A549 (cell line): Measurements from ENCODE around the gene ITIH4. TPM values are rescaled to one million over a fixed set of nuclear protein-coding genes. Genes with fewer than 3 reads are reported as not detected.

Experiments
- ATAC-seq, 2 experiments: fragments of 200-7000 bp in 1 of 2; fragments of >200 bp in 1 of 2; cut with Nextera tagmentation in 1 of 2; cut with Tn5 transposase in 1 of 2; 3 replicates each; pipeline versions ENCODE4 v1.8.0 to v1.9.1; 2018 to 2020; ENCODE audit warnings: mild to moderate bottlenecking in 1 of 2, moderate library complexity in 1 of 2
- CTCF ChIA-PET: fragments of 300-600 bp; sonication (Branson Sonifier 250); formaldehyde crosslinking; extraction: SDS; loops from one replicate; lab custom pipeline; 2021; ENCODE audit warnings: antibody characterized with exemption, inconsistent platforms; lab: Yijun Ruan, JAX
- POLR2A ChIA-PET: fragments of 350-600 bp; formaldehyde crosslinking; extraction: SDS; loops from one replicate; lab custom pipeline; 2021; ENCODE audit warnings: antibody characterized with exemption, inconsistent platforms; lab: Yijun Ruan, JAX
- DNase-seq, 2 experiments: peaks; one replicate each; pipeline versions ENCODE4 v3.0.0 to v3.0.0-alpha.2; 2011 to 2016; ENCODE audit warnings: low read depth in 1 of 2, low spot score in 1 of 2
- FAIRE-seq: peaks from 2 replicates; lab custom pipeline; 2011; peaks lifted over from hg19 to GRCh38; lab: Jason Lieb, UNC
- H3K27ac ChIP-seq, 2 experiments: fragments of >200 bp; sonication (Bioruptor Twin); formaldehyde crosslinking; 3 replicates each; pipeline ENCODE4 v1.5.1; 2016 to 2017
- H3K4me1 ChIP-seq: fragments of >200 bp; sonication (Bioruptor Twin); formaldehyde crosslinking; 3 replicates; pipeline ENCODE4 v1.6.1; 2016
- H3K4me2 ChIP-seq: fragments of >200 bp; sonication (Bioruptor Twin); formaldehyde crosslinking; 3 replicates; pipeline ENCODE4 v1.6.1; 2016
- H3K4me3 ChIP-seq: fragments of >200 bp; sonication (Bioruptor Twin); formaldehyde crosslinking; 3 replicates; pipeline ENCODE4 v1.5.1; 2016
- H3K9me3 ChIP-seq: fragments of >200 bp; sonication (Bioruptor Twin); formaldehyde crosslinking; 3 replicates; pipeline ENCODE4 v1.6.1; 2016
- CBX2 ChIP-seq: fragments of 200-600 bp; sonication (generic); IDR thresholded peaks from 2 replicates; pipeline ENCODE4 v1.6.1; 2016; ENCODE audit warnings: low read depth, mild to moderate bottlenecking, borderline replicate concordance
- CHD4 ChIP-seq: fragments of 200-600 bp; sonication (generic); IDR thresholded peaks from 2 replicates; pipeline ENCODE4 v1.6.1; 2016; ENCODE audit warnings: antibody characterized with exemption, mild to moderate bottlenecking, borderline replicate concordance
- CTCF ChIP-seq: fragments of >200 bp; sonication (Bioruptor Twin); formaldehyde crosslinking; IDR thresholded peaks from 3 replicates; pipeline ENCODE4 v1.5.1; 2016
- ESRRA ChIP-seq: fragments of 150-350 bp; IDR thresholded peaks from 2 replicates; pipeline ENCODE4 v1.6.1; 2014; ENCODE audit warnings: mild to moderate bottlenecking, low read length, borderline replicate concordance
- HES2 ChIP-seq: fragments of >200 bp; sonication (Bioruptor Twin); formaldehyde crosslinking; IDR thresholded peaks from 2 replicates; pipeline ENCODE4 v1.6.1; 2016
- HEYL ChIP-seq: fragments of 250-450 bp; sonication (Bioruptor Pico); IDR thresholded peaks from 2 replicates; pipeline ENCODE4 v1.8.0; 2021; ENCODE audit warnings: mild to moderate bottlenecking, moderate library complexity
- JUN ChIP-seq, 2 experiments: fragments of >200 bp; sonication (Bioruptor Twin); formaldehyde crosslinking; IDR thresholded peaks; 2 replicates in 1 of 2; 3 replicates in 1 of 2; pipeline ENCODE4 v1.6.1; 2016 to 2017
- MAX ChIP-seq: IDR thresholded peaks from 2 replicates; pipeline ENCODE4 v1.6.1; 2012
- MYC ChIP-seq: IDR thresholded peaks from 2 replicates; pipeline ENCODE4 v1.6.1; 2012; ENCODE audit warnings: mild to moderate bottlenecking, inconsistent platforms, low read length, improper control_type of control experiment, borderline replicate concordance
- NPAS2 ChIP-seq: fragments of 250-450 bp; sonication (Bioruptor Pico); IDR thresholded peaks from 2 replicates; pipeline ENCODE4 v1.8.0; 2022; ENCODE audit warnings: mild to moderate bottlenecking, moderate library complexity, borderline replicate concordance
- PHF8 ChIP-seq: fragments of 200-600 bp; sonication (generic); IDR thresholded peaks from 2 replicates; pipeline ENCODE4 v1.6.1; 2016; ENCODE audit warnings: low read depth, mild to moderate bottlenecking, antibody characterized with exemption, moderate library complexity, borderline replicate concordance
- POLR2A ChIP-seq: IDR thresholded peaks from 2 replicates; pipeline ENCODE4 v1.6.1; 2012; ENCODE audit warnings: mild to moderate bottlenecking, low read length
- RARB ChIP-seq: fragments of 250-450 bp; sonication (Bioruptor Pico); IDR thresholded peaks from 2 replicates; pipeline ENCODE4 v1.8.0; 2021; ENCODE audit warnings: mild to moderate bottlenecking, moderate library complexity
- RCOR1 ChIP-seq: fragments of 150-350 bp; IDR thresholded peaks from 2 replicates; pipeline ENCODE4 v1.6.1; 2014; ENCODE audit warnings: antibody characterized with exemption, low read length, low read depth
- RNF2 ChIP-seq: fragments of 200-600 bp; sonication (generic); IDR thresholded peaks from 2 replicates; pipeline ENCODE4 v1.6.1; 2016; ENCODE audit warnings: low read depth, mild to moderate bottlenecking, antibody characterized with exemption, moderate library complexity, borderline replicate concordance
- TFCP2L1 ChIP-seq: fragments of 250-450 bp; sonication (Bioruptor Pico); IDR thresholded peaks from 2 replicates; pipeline ENCODE4 v1.5.0; 2021; ENCODE audit warnings: mild to moderate bottlenecking
- ZNF302 ChIP-seq: fragments of 250-450 bp; sonication (Bioruptor Pico); IDR thresholded peaks from 2 replicates; pipeline ENCODE4 v1.9.0; 2021; ENCODE audit warnings: inconsistent platforms, mild to moderate bottlenecking, moderate library complexity
- WGBS: methylation state at CpG from one replicate; pipeline ENCODE4 v1.1.6; 2017; ENCODE audit errors: missing lambda C conversion rate; 5-methylcytosine and 5-hydroxymethylcytosine counted together
- polyA plus RNA-seq, 4 experiments: library from polyadenylated mRNA; depleted of rRNA in 3 of 4; stranded (reverse); fragments of >200 nt; fragmentation: RNase III in 1 of 4; extraction: RNeasy Plus Mini Kit Qiagen cat#74134 plus additional on column Dnase treatment in 1 of 4; gene quantifications; 2 replicates in 3 of 4; 3 replicates in 1 of 4; pipeline ENCODE4 v1.2.3, GENCODE V29; 2011 to 2017
- TF ChIP-seq, protein P1 (sequence below): fragments of 150-350 bp; IDR thresholded peaks from 2 replicates; pipeline ENCODE4 v1.6.1; 2014; ENCODE audit warnings: low read depth, mild to moderate bottlenecking, low read length
- TF ChIP-seq, protein P2 (sequence below): IDR thresholded peaks from 2 replicates; pipeline ENCODE4 v1.6.1; 2012; ENCODE audit warnings: low read depth, borderline replicate concordance
- TF ChIP-seq, protein P3 (sequence below): fragments of 450-650 bp; IDR thresholded peaks from 2 replicates; pipeline ENCODE4 v1.6.1; 2014; ENCODE audit warnings: antibody characterized with exemption
- TF ChIP-seq, protein P4 (sequence below): IDR thresholded peaks from 2 replicates; pipeline ENCODE4 v1.6.1; 2012
- TF ChIP-seq, protein P5 (sequence below): fragments of 250-450 bp; sonication (Bioruptor Pico); IDR thresholded peaks from 2 replicates; pipeline ENCODE4 v1.5.0; 2020; ENCODE audit warnings: low read depth, mild to moderate bottlenecking, moderate library complexity

The ITIH4 gene
- polyA plus RNA-seq, 2 of the 4 experiments (the other 2 are of a cell fraction), result 0.88 to 0.89 TPM

DNA sequence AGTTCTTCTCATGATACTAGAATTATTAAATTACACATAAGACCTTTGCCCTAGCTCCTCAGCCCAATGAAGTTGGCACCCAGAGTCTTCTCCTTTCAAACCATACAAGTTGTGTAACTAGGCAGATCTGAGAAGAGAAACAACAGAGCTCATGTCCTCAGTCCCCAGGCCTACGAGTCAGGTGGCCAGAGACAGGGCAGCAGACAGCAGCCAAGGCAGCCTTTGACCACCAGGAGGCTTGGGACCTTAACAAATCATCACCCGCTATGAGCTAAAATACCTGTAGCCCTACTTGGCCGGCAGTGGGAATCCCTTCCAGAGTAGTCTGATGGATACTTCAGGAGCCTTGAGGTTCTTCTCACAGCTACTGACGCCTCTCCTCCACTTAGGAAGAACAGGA is 48.6 kb upstream of the ITIH4 start (continued):
- no peak for TF ChIP-seq HES2

DNA sequence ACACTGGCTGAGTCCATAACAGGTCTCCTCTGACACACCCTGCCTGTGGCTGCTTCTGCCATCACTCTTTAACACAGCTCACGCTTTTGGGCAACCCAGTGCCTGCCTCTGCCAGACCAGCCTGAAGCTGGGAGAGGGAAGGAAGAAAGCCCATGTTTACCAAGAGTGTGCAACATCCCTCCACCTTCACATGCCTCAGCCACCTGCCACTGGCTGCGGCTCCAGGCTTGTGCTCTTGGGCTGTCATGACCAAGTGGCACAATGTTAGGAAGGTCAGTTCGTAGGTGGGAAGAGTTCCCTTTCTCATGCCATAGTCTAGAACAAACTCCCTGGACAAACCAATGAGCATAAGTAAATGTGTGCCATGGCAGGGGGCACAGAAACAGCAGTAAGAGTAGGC is 46.6 kb upstream of the ITIH4 start:
- no peak for DNase-seq
- FAIRE-seq, result no peak
- Histone ChIP-seq H3K4me1 (peaks cover 9% of the 10 kb centered on the region), H3K9me3 (no peaks in the 10 kb centered on the region), H3K27ac (no peak overlapping the region), H3K4me2 (no peak overlapping the region), H3K4me3 (no peak overlapping the region)
- ChIA-PET POLR2A (no interaction called here), CTCF (interaction anchor here (0.9 kb wide), 1 partner anchor 26 kb away, joined by 3 read pairs; no protein-coding TSS in a partner anchor)
- no peak for ATAC-seq
- WGBS, result 90% methylated on average over 3 of the region's 3 CpGs
- TF ChIP-seq TFCP2L1 (CRISPR knock-in tag) (no peak), ESRRA (no peak), JUN (IDR thresholded peaks at IDR 0.05) (no peak), CHD4 (no peak), RCOR1 (no peak), RNF2 (no peak), POLR2A (no peak), NPAS2 (no peak), MYC (no peak), ZNF302 (CRISPR knock-in tag) (no peak), MAX (no peak)
- TF ChIP-seq, protein P1, sequence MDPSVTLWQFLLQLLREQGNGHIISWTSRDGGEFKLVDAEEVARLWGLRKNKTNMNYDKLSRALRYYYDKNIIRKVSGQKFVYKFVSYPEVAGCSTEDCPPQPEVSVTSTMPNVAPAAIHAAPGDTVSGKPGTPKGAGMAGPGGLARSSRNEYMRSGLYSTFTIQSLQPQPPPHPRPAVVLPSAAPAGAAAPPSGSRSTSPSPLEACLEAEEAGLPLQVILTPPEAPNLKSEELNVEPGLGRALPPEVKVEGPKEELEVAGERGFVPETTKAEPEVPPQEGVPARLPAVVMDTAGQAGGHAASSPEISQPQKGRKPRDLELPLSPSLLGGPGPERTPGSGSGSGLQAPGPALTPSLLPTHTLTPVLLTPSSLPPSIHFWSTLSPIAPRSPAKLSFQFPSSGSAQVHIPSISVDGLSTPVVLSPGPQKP, result no peak
- TF ChIP-seq, protein P2, sequence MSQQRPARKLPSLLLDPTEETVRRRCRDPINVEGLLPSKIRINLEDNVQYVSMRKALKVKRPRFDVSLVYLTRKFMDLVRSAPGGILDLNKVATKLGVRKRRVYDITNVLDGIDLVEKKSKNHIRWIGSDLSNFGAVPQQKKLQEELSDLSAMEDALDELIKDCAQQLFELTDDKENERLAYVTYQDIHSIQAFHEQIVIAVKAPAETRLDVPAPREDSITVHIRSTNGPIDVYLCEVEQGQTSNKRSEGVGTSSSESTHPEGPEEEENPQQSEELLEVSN, result no peak

- no peak for ATAC-seq
- Histone ChIP-seq H3K27ac (no peak overlapping the region), H3K9me3 (no peaks in the 10 kb centered on the region), H3K4me1 (peaks cover 9% of the 10 kb centered on the region), H3K4me2 (no peak overlapping the region), H3K4me3 (no peak overlapping the region)
- CTCF ChIA-PET, result interaction anchor here (1.4 to 1.8 kb wide), 2 partner anchors 19 to 32 kb away, joined by 3 to 4 read pairs; no protein-coding TSS in a partner anchor
- WGBS, result 89% methylated on average over 9 of the region's 9 CpGs
- FAIRE-seq, result no peak
- POLR2A ChIA-PET, result no interaction called here
- no peak for DNase-seq
- no peak for TF ChIP-seq RARB (CRISPR knock-in tag)
- TF ChIP-seq RCOR1, result no peak
- TF ChIP-seq, protein P3, sequence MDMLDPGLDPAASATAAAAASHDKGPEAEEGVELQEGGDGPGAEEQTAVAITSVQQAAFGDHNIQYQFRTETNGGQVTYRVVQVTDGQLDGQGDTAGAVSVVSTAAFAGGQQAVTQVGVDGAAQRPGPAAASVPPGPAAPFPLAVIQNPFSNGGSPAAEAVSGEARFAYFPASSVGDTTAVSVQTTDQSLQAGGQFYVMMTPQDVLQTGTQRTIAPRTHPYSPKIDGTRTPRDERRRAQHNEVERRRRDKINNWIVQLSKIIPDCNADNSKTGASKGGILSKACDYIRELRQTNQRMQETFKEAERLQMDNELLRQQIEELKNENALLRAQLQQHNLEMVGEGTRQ, result no peak
- no peak for TF ChIP-seq CBX2
- no peak for TF ChIP-seq PHF8
- TF ChIP-seq, protein P2, result no peak
- TF ChIP-seq, protein P4, sequence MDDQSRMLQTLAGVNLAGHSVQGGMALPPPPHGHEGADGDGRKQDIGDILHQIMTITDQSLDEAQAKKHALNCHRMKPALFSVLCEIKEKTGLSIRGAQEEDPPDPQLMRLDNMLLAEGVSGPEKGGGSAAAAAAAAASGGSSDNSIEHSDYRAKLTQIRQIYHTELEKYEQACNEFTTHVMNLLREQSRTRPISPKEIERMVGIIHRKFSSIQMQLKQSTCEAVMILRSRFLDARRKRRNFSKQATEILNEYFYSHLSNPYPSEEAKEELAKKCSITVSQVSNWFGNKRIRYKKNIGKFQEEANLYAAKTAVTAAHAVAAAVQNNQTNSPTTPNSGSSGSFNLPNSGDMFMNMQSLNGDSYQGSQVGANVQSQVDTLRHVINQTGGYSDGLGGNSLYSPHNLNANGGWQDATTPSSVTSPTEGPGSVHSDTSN, result no peak
- TF ChIP-seq HEYL, result no peak
- no peak for TF ChIP-seq CTCF
- TF ChIP-seq, protein P5, sequence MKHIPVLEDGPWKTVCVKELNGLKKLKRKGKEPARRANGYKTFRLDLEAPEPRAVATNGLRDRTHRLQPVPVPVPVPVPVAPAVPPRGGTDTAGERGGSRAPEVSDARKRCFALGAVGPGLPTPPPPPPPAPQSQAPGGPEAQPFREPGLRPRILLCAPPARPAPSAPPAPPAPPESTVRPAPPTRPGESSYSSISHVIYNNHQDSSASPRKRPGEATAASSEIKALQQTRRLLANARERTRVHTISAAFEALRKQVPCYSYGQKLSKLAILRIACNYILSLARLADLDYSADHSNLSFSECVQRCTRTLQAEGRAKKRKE, result no peak
Measured at GRCh38 chr3:52874864-52875587, 44.6 kb upstream of the ITIH4 start.
